HG03175 (cell line): Measurements from ENCODE around the gene NDUFAF3.
"Not testable (repeated sequence)": the region's sequence is repeated elsewhere in the genome, so short reads cannot be mapped to it uniquely, and the experiment has no call there.

Experiments
- ATAC-seq: cut with Tn5 transposase; IDR thresholded peaks from one replicate; pipeline ENCODE4 v1.9.1; 2021; ENCODE audit warnings: mild to moderate bottlenecking, moderate library complexity; ENCODE audit not compliant: unreplicated experiment

Gene NDUFAF3

GRCh38 chr3:48999085-48999858 lies 22.6 kb upstream of the NDUFAF3 start:
- ATAC-seq: no peak

GRCh38 chr3:49001155-49001554 lies 20.8 kb upstream of the NDUFAF3 start:
- ATAC-seq: no peak

GRCh38 chr3:49004352-49005302 lies 17.3 kb upstream of the NDUFAF3 start:
- ATAC-seq: no peak

GRCh38 chr3:49005303-49005680 lies 16.6 kb upstream of the NDUFAF3 start:
- no peak for ATAC-seq

- ATAC-seq: no peak
Measured at GRCh38 chr3:49005998-49006397, 15.9 kb upstream of the NDUFAF3 start.

- no peak for ATAC-seq
Measured at GRCh38 chr3:49006408-49007067, 15.4 kb upstream of the NDUFAF3 start.

GRCh38 chr3:49007068-49007770 lies 14.7 kb upstream of the NDUFAF3 start, which contains the start of gene WDR6:
WDR6 (plus strand) TSS chr3:49007391; CDS start chr3:49007432, 41 bp downstream.
- peak; percentile 94 for ATAC-seq

GRCh38 chr3:49007771-49008528 lies 14.0 kb upstream of the NDUFAF3 start:
- ATAC-seq: peak; percentile 35

- not testable (repeated sequence) for ATAC-seq
Measured at GRCh38 chr3:49008627-49009026, 13.3 kb upstream of the NDUFAF3 start.

GRCh38 chr3:49009396-49009795 lies 12.5 kb upstream of the NDUFAF3 start:
- ATAC-seq: no peak

GRCh38 chr3:49012441-49013017 lies 9.4 kb upstream of the NDUFAF3 start:
- ATAC-seq: no peak

- no peak for ATAC-seq
Measured at GRCh38 chr3:49013113-49013737, 8.7 kb upstream of the NDUFAF3 start.

GRCh38 chr3:49013738-49014660 lies 7.9 kb upstream of the NDUFAF3 start:
- ATAC-seq: no peak

GRCh38 chr3:49015072-49015471 lies 6.8 kb upstream of the NDUFAF3 start:
- no peak for ATAC-seq

GRCh38 chr3:49015765-49016164 lies 6.2 kb upstream of the NDUFAF3 start:
- no peak for ATAC-seq

GRCh38 chr3:49016414-49017228 lies 5.3 kb upstream of the NDUFAF3 start:
- ATAC-seq: no peak
